WTC11 (cell line): Measurements from ENCODE around the gene COPS7A. TPM values are rescaled to one million over a fixed set of nuclear protein-coding genes. Genes with fewer than 3 reads are reported as not detected.
A peak's percentile ranks its signal among the peaks of the same experiment; 100 is the strongest.

ENCODE experiments used
- ATAC-seq: fragments of 200-7000 bp; cut with Tn5 transposase; 2 replicates; pipeline ENCODE4 v1.10.0; 2021; ENCODE audit warnings: mild to moderate bottlenecking, moderate library complexity
- CTCF ChIA-PET: fragments of 300-600 bp; sonication (Branson Sonifier 250); formaldehyde crosslinking; loops from one replicate; lab custom pipeline; 2021; ENCODE audit warnings: antibody characterized with exemption; lab: Charles Lee
- POLR2A ChIA-PET: fragments of 350-600 bp; sonication (Branson Sonifier 250); formaldehyde crosslinking; loops from one replicate; lab custom pipeline; 2021; ENCODE audit warnings: antibody characterized with exemption; lab: Charles Lee
- DNase-seq: peaks from one replicate; pipeline ENCODE4 v3.0.0; 2021; ENCODE audit warnings: low spot score
- H3K27ac Mint-ChIP-seq: 2 replicates; pipeline ENCODE4 v1.8.0; 2021; ENCODE audit warnings: mixed read lengths
- H3K27me3 Mint-ChIP-seq: 2 replicates; pipeline ENCODE4 v1.8.0; 2021; ENCODE audit warnings: low read depth, mild to moderate bottlenecking, moderate library complexity, mixed read lengths
- H3K36me3 Mint-ChIP-seq: 2 replicates; pipeline ENCODE4 v1.8.0; 2021; ENCODE audit warnings: mixed read lengths
- H3K4me1 Mint-ChIP-seq: 2 replicates; pipeline ENCODE4 v1.8.0; 2022; ENCODE audit warnings: mixed read lengths
- H3K4me3 Mint-ChIP-seq: 2 replicates; pipeline ENCODE4 v1.8.0; 2021; ENCODE audit warnings: mild to moderate bottlenecking, moderate library complexity, mixed read lengths
- H3K9me3 Mint-ChIP-seq: 2 replicates; pipeline ENCODE4 v1.8.0; 2021; ENCODE audit warnings: mixed read lengths
- ATF2 ChIP-seq: sonication (generic); formaldehyde crosslinking; IDR thresholded peaks from 2 replicates; pipeline ENCODE4 v1.8.1; 2022; ENCODE audit warnings: low read depth, missing genetic modification reagents, borderline replicate concordance
- CREM ChIP-seq: sonication (generic); formaldehyde crosslinking; IDR thresholded peaks from 2 replicates; pipeline ENCODE4 v1.8.1; 2022; ENCODE audit warnings: mild to moderate bottlenecking, missing genetic modification reagents, moderate library complexity
- EMX1 ChIP-seq: fragments of 250-450 bp; sonication (Bioruptor Pico); IDR thresholded peaks from 2 replicates; pipeline ENCODE4 v1.8.0; 2021; ENCODE audit warnings: mild to moderate bottlenecking
- ERG ChIP-seq: fragments of 250-450 bp; sonication (Bioruptor Pico); IDR thresholded peaks from 2 replicates; pipeline ENCODE4 v1.8.0; 2021; ENCODE audit warnings: mild to moderate bottlenecking
- ESRRA ChIP-seq: sonication (generic); formaldehyde crosslinking; IDR thresholded peaks from 2 replicates; pipeline ENCODE4 v1.8.1; 2022; ENCODE audit warnings: mild to moderate bottlenecking, missing genetic modification reagents, borderline replicate concordance
- FOXJ3 ChIP-seq: sonication (generic); formaldehyde crosslinking; IDR thresholded peaks from 2 replicates; pipeline ENCODE4 v1.9.0; 2021; ENCODE audit warnings: missing genetic modification reagents, mild to moderate bottlenecking, borderline replicate concordance
- GRHL2 ChIP-seq: fragments of 250-450 bp; sonication (Bioruptor Pico); IDR thresholded peaks from 2 replicates; pipeline ENCODE4 v1.8.0; 2022; ENCODE audit warnings: mild to moderate bottlenecking, moderate library complexity; ENCODE audit not compliant: insufficient replicate concordance, severe bottlenecking
- IRF2 ChIP-seq: sonication (generic); formaldehyde crosslinking; IDR thresholded peaks from 2 replicates; pipeline ENCODE4 v1.8.0; 2022; ENCODE audit warnings: low read depth, missing genetic modification reagents, borderline replicate concordance
- JAZF1 ChIP-seq: fragments of 250-450 bp; sonication (Bioruptor Pico); IDR thresholded peaks from 2 replicates; pipeline ENCODE4 v1.9.0; 2021; ENCODE audit warnings: moderate library complexity, mild to moderate bottlenecking, inconsistent platforms
- NR2C2 ChIP-seq: sonication (generic); formaldehyde crosslinking; IDR thresholded peaks from 2 replicates; pipeline ENCODE4 v1.8.0; 2022; ENCODE audit warnings: mild to moderate bottlenecking, missing genetic modification reagents
- PRDM15 ChIP-seq: sonication (generic); formaldehyde crosslinking; IDR thresholded peaks from 2 replicates; pipeline ENCODE4 v1.8.0; 2022; ENCODE audit warnings: missing genetic modification reagents
- RELA ChIP-seq: sonication (generic); formaldehyde crosslinking; IDR thresholded peaks from 2 replicates; pipeline ENCODE4 v1.8.1; 2022; ENCODE audit warnings: missing genetic modification reagents, mild to moderate bottlenecking, borderline replicate concordance
- ZBTB21 ChIP-seq: sonication (generic); formaldehyde crosslinking; IDR thresholded peaks from 2 replicates; pipeline ENCODE4 v1.8.1; 2023; ENCODE audit warnings: mild to moderate bottlenecking, missing genetic modification reagents, borderline replicate concordance
- ZNF121 ChIP-seq: sonication (generic); formaldehyde crosslinking; IDR thresholded peaks from 2 replicates; pipeline ENCODE4 v1.8.0; 2023; ENCODE audit warnings: missing genetic modification reagents
- ZNF317 ChIP-seq: sonication (generic); formaldehyde crosslinking; IDR thresholded peaks from 2 replicates; pipeline ENCODE4 v1.8.1; 2023; ENCODE audit warnings: low read depth, mild to moderate bottlenecking, moderate library complexity, missing genetic modification reagents, borderline replicate concordance
- ZNF423 ChIP-seq: fragments of 250-450 bp; sonication (Bioruptor Pico); IDR thresholded peaks from 2 replicates; pipeline ENCODE4 v2.1.2; 2022; ENCODE audit warnings: mild to moderate bottlenecking, moderate library complexity
- total RNA-seq: library from RNA; stranded (reverse); gene quantifications from 3 replicates; pipeline ENCODE4 v1.2.3, GENCODE V29; 2021
- TF ChIP-seq, protein P1 (sequence below): sonication (generic); formaldehyde crosslinking; IDR thresholded peaks from 2 replicates; pipeline ENCODE4 v1.8.0; 2023; ENCODE audit warnings: mild to moderate bottlenecking, missing genetic modification reagents
- TF ChIP-seq, protein P2 (sequence below): sonication (generic); formaldehyde crosslinking; IDR thresholded peaks from 2 replicates; pipeline ENCODE4 v1.8.1; 2023; ENCODE audit warnings: mild to moderate bottlenecking, missing genetic modification reagents

Gene COPS7A
- total RNA-seq, 1 experiment from 2014 or later, result 41.4 TPM

GRCh38 chr12:6770600-6770999 is 46.8 kb downstream of the COPS7A start:
- Mint-ChIP-seq H3K9me3 (no peaks in the 10 kb centered on the region), H3K36me3 (peaks cover 13% of the 10 kb centered on the region), H3K4me1 (peaks cover 61% of the 10 kb centered on the region), H3K4me3 (no peak overlapping the region), H3K27me3 (peaks cover 39% of the 10 kb centered on the region), H3K27ac (peak overlapping the region; percentile 76)
- ChIA-PET CTCF (interaction anchor here (1.1 to 10.5 kb wide), 4 partner anchors 10 to 233 kb away, joined by 3 to 234 read pairs (median 57); partner anchors contain the start of genes MLF2 and P3H3), POLR2A (interaction anchor here (1.5 kb wide), 2 partner anchors 25 to 54 kb away, joined by 3 to 4 read pairs; no protein-coding TSS in a partner anchor)
- ATAC-seq (no peak), DNase-seq (no peak)
- TF ChIP-seq ESRRA (CRISPR knock-in tag) (no peak), ZNF423 (no peak), FOXJ3 (CRISPR knock-in tag) (no peak), NR2C2 (CRISPR knock-in tag) (no peak), CREM (CRISPR knock-in tag) (no peak), ERG (CRISPR knock-in tag) (no peak), ZBTB21 (CRISPR knock-in tag) (no peak), JAZF1 (CRISPR knock-in tag) (no peak)
- TF ChIP-seq, protein P1, sequence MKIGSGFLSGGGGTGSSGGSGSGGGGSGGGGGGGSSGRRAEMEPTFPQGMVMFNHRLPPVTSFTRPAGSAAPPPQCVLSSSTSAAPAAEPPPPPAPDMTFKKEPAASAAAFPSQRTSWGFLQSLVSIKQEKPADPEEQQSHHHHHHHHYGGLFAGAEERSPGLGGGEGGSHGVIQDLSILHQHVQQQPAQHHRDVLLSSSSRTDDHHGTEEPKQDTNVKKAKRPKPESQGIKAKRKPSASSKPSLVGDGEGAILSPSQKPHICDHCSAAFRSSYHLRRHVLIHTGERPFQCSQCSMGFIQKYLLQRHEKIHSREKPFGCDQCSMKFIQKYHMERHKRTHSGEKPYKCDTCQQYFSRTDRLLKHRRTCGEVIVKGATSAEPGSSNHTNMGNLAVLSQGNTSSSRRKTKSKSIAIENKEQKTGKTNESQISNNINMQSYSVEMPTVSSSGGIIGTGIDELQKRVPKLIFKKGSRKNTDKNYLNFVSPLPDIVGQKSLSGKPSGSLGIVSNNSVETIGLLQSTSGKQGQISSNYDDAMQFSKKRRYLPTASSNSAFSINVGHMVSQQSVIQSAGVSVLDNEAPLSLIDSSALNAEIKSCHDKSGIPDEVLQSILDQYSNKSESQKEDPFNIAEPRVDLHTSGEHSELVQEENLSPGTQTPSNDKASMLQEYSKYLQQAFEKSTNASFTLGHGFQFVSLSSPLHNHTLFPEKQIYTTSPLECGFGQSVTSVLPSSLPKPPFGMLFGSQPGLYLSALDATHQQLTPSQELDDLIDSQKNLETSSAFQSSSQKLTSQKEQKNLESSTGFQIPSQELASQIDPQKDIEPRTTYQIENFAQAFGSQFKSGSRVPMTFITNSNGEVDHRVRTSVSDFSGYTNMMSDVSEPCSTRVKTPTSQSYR (CRISPR knock-in tag), result no peak

- Mint-ChIP-seq H3K27me3 (peaks cover 43% of the 10 kb centered on the region), H3K36me3 (peaks cover 13% of the 10 kb centered on the region), H3K27ac (peak overlapping the region; percentile 76), H3K4me3 (no peak overlapping the region), H3K4me1 (peaks cover 61% of the 10 kb centered on the region), H3K9me3 (no peaks in the 10 kb centered on the region)
- ChIA-PET POLR2A (interaction anchor here (1.0 to 1.5 kb wide), 3 partner anchors 25 to 175 kb away, joined by 3 to 4 read pairs (median 3); no protein-coding TSS in a partner anchor), CTCF (interaction anchor here (1.1 to 10.5 kb wide), 7 partner anchors 7 to 233 kb away, joined by 3 to 234 read pairs (median 4); partner anchors contain the start of genes COPS7A, MLF2 and P3H3)
- DNase-seq (no peak), ATAC-seq (no peak)
- TF ChIP-seq EMX1 (no peak), RELA (CRISPR knock-in tag) (no peak), ATF2 (CRISPR knock-in tag) (no peak), ZNF317 (CRISPR knock-in tag) (no peak), IRF2 (CRISPR knock-in tag) (no peak), GRHL2 (CRISPR knock-in tag) (no peak), PRDM15 (CRISPR knock-in tag) (no peak), ZNF121 (CRISPR knock-in tag) (no peak)
- TF ChIP-seq, protein P2, sequence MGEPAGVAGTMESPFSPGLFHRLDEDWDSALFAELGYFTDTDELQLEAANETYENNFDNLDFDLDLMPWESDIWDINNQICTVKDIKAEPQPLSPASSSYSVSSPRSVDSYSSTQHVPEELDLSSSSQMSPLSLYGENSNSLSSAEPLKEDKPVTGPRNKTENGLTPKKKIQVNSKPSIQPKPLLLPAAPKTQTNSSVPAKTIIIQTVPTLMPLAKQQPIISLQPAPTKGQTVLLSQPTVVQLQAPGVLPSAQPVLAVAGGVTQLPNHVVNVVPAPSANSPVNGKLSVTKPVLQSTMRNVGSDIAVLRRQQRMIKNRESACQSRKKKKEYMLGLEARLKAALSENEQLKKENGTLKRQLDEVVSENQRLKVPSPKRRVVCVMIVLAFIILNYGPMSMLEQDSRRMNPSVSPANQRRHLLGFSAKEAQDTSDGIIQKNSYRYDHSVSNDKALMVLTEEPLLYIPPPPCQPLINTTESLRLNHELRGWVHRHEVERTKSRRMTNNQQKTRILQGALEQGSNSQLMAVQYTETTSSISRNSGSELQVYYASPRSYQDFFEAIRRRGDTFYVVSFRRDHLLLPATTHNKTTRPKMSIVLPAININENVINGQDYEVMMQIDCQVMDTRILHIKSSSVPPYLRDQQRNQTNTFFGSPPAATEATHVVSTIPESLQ (CRISPR knock-in tag), result no peak
Measured at GRCh38 chr12:6771091-6771495, 47.2 kb downstream of the COPS7A start.
